Liver (tissue), 9 donors: ENCODE measurements around the gene NLRP6. TPM values are rescaled to one million over a fixed set of nuclear protein-coding genes. Genes with fewer than 3 reads are reported as not detected.

Experiments used
- DNase-seq: peaks from one replicate; pipeline ENCODE4 v3.0.0-alpha.2; 2017; ENCODE audit warnings: low spot score
- H3K27ac ChIP-seq, 2 donors: one replicate each; pipeline ENCODE4 v1.7.0; 2013; ENCODE audit warnings: inconsistent platforms in 2 of 2, low read length in 2 of 2, control low read depth in 1 of 2, low read depth in 1 of 2, mild to moderate bottlenecking in 1 of 2
- H3K27me3 ChIP-seq, 4 donors: one replicate each; pipeline versions ENCODE4 v1.6.1 to v1.7.0; 2013; ENCODE audit warnings: low read length in 3 of 4, inconsistent platforms in 1 of 4, mild to moderate bottlenecking in 1 of 4, moderate library complexity in 1 of 4; ENCODE audit not compliant: control insufficient read depth in 4 of 4, insufficient read depth in 4 of 4
- H3K36me3 ChIP-seq, 4 donors: one replicate each; pipeline versions ENCODE4 v1.6.1 to v1.7.0; 2013; ENCODE audit warnings: low read length in 3 of 4, mild to moderate bottlenecking in 3 of 4, low read depth in 1 of 4, moderate library complexity in 1 of 4; ENCODE audit not compliant: control insufficient read depth in 4 of 4, insufficient read depth in 3 of 4
- H3K4me1 ChIP-seq, 4 donors: one replicate each; pipeline versions ENCODE4 v1.6.1 to v1.7.0; 2013; ENCODE audit warnings: low read length in 3 of 4, mild to moderate bottlenecking in 3 of 4, moderate library complexity in 1 of 4; ENCODE audit not compliant: control insufficient read depth in 4 of 4, insufficient read depth in 4 of 4
- H3K4me3 ChIP-seq, 3 donors: one replicate each; pipeline versions ENCODE4 v1.6.1 to v1.7.0; 2013; ENCODE audit warnings: low read length in 3 of 3, control low read depth in 1 of 3, low read depth in 1 of 3, mild to moderate bottlenecking in 1 of 3
- H3K9ac ChIP-seq, 2 donors: one replicate each; pipeline ENCODE4 v1.7.0; 2013; ENCODE audit warnings: low read length in 2 of 2, mild to moderate bottlenecking in 2 of 2, moderate library complexity in 2 of 2, control low read depth in 1 of 2, low read depth in 1 of 2
- H3K9me3 ChIP-seq, 4 donors: one replicate each; pipeline versions ENCODE4 v1.6.1 to v1.7.0; 2013; ENCODE audit warnings: low read length in 3 of 4; ENCODE audit not compliant: control insufficient read depth in 4 of 4
- ATF3 ChIP-seq: IDR thresholded peaks from 2 replicates; pipeline ENCODE4 v1.6.1; 2016; ENCODE audit warnings: antibody characterized with exemption
- CTCF ChIP-seq: fragments of 150-350 bp; IDR thresholded peaks from 2 replicates; pipeline ENCODE4 v1.5.1; 2017; ENCODE audit warnings: improper control_type of control experiment, low read depth, low read length; ENCODE audit not compliant: missing input control
- EGR1 ChIP-seq, 2 donors: IDR thresholded peaks; 2 replicates each; pipeline ENCODE4 v1.6.1; 2016 to 2018; ENCODE audit warnings: antibody characterized with exemption in 2 of 2, low read depth in 2 of 2
- FOXA1 ChIP-seq: IDR thresholded peaks from 2 replicates; pipeline ENCODE4 v1.6.1; 2016; ENCODE audit warnings: antibody characterized with exemption
- FOXA2 ChIP-seq: IDR thresholded peaks from 2 replicates; pipeline ENCODE4 v1.6.1; 2016; ENCODE audit warnings: antibody characterized with exemption
- GABPA ChIP-seq, 2 donors: IDR thresholded peaks in 1 of 2; conservative IDR thresholded peaks in 1 of 2; 2 replicates each; pipeline ENCODE4 v1.6.1; 2016; ENCODE audit warnings: antibody characterized with exemption in 2 of 2, mild to moderate bottlenecking in 1 of 2, moderate library complexity in 1 of 2
- HNF4A ChIP-seq, 2 donors: conservative IDR thresholded peaks; 2 replicates each; pipeline ENCODE4 v1.6.1; 2016; ENCODE audit warnings: antibody characterized with exemption in 2 of 2, mild to moderate bottlenecking in 2 of 2
- HNF4G ChIP-seq: IDR thresholded peaks from 2 replicates; pipeline ENCODE4 v1.6.1; 2016; ENCODE audit warnings: antibody characterized with exemption
- JUND ChIP-seq, 2 donors: IDR thresholded peaks; 2 replicates each; pipeline ENCODE4 v1.6.1; 2016; ENCODE audit warnings: antibody characterized with exemption in 2 of 2
- NR2F2 ChIP-seq: IDR thresholded peaks from 2 replicates; pipeline ENCODE4 v1.6.1; 2016; ENCODE audit warnings: antibody characterized with exemption
- RAD21 ChIP-seq, 2 donors: IDR thresholded peaks; 2 replicates each; pipeline ENCODE4 v1.6.1; 2016; ENCODE audit warnings: antibody characterized with exemption in 2 of 2, mild to moderate bottlenecking in 2 of 2
- REST ChIP-seq: IDR thresholded peaks from 2 replicates; pipeline ENCODE4 v1.6.1; 2016; ENCODE audit warnings: antibody characterized with exemption, mild to moderate bottlenecking
- RXRA ChIP-seq, 2 donors: IDR thresholded peaks; 2 replicates each; pipeline ENCODE4 v1.6.1; 2017 to 2018; ENCODE audit warnings: antibody characterized with exemption in 2 of 2, mild to moderate bottlenecking in 1 of 2
- SP1 ChIP-seq: IDR thresholded peaks from 2 replicates; pipeline ENCODE4 v1.6.1; 2018; ENCODE audit warnings: antibody characterized with exemption, mild to moderate bottlenecking
- TAF1 ChIP-seq: conservative IDR thresholded peaks from 2 replicates; pipeline ENCODE4 v1.6.1; 2016; ENCODE audit warnings: antibody characterized with exemption, mild to moderate bottlenecking
- YY1 ChIP-seq: IDR thresholded peaks from 2 replicates; pipeline ENCODE4 v1.6.1; 2016; ENCODE audit warnings: antibody characterized with exemption, mild to moderate bottlenecking
- WGBS: extraction: QIAGEN DNeasy Blood & Tissue Kit; methylation state at CpG from one replicate; pipeline ENCODE4 v1.1.7; 2013; 5-methylcytosine and 5-hydroxymethylcytosine counted together
- polyA plus RNA-seq, 2 donors: library from polyadenylated mRNA; stranded (reverse) in 1 of 2; unstranded in 1 of 2; fragments of 200-250 nt in 1 of 2; fragments of >200 nt in 1 of 2; fragmentation: Nextera tagmentation in 1 of 2; extraction: Ambion mirVana in 1 of 2; gene quantifications; one replicate each; pipeline versions ENCODE4 v1.2.1 to v1.2.3, GENCODE V29; 2013 to 2015
- total RNA-seq, 2 donors: library from RNA; depleted of rRNA; stranded (reverse); fragments of >200 nt; gene quantifications; one replicate each; pipeline ENCODE4 v1.2.3, GENCODE V29; 2014
- TF ChIP-seq, protein P1 (sequence below): IDR thresholded peaks from 2 replicates; pipeline ENCODE4 v1.6.1; 2016; ENCODE audit warnings: antibody characterized with exemption
- TF ChIP-seq, protein P2 (sequence below): IDR thresholded peaks from 2 replicates; pipeline ENCODE4 v1.6.1; 2016; ENCODE audit warnings: antibody characterized with exemption
- donor health status: healthy.
- donor health status: healthy.
- donor health status: healthy.
- donor health status: healthy.
- donor health status: healthy.

The NLRP6 gene
- total and polyA plus RNA-seq, 4 donors, result 0.05 to 5.7 (median 0.97) TPM

DNA sequence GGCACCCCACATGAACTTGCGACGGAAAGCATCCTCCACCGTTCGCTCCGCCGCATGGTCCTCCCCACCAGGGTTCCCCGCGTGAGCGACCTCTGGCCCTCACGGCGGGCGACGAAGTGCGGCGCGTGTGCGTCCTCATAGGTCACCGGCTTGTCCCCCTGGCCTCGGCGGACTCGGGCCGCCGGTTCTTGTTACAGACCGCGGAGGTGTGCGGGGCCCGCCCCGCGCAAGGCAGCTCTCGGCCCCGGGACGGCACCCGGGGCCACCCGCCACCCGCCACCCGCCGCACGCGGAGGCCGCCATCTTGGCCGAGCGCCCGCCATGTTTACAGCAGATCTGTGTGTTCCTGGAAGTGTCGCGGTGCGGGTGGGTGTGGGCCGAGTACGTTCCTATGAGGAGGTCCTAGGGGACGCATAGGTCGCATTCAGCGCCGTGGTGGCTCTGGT is 25.9 kb downstream of the NLRP6 start:
- no peaks in the 10 kb centered on the region for H3K36me3 ChIP-seq
- H3K4me3 ChIP-seq, result no peak overlapping the region
- TF ChIP-seq FOXA1 (no peak), HNF4G (no peak), HNF4A (conservative IDR thresholded peaks at IDR 0.05) (no peak), TAF1 (no peak), RXRA (IDR thresholded peaks at IDR 0.05) (no peak)
- 80% methylated on average over 52 of the region's 52 CpGs for WGBS
- H3K4me1 ChIP-seq, result peaks cover 2 to 10% (median 5%) of the 10 kb centered on the region in 4 donors
- H3K9me3 ChIP-seq, result no peaks in the 10 kb centered on the region
- H3K9ac ChIP-seq, result no peak overlapping the region
- H3K27me3 ChIP-seq, result no peaks in the 10 kb centered on the region
- no peak overlapping the region for H3K27ac ChIP-seq
- no peak for DNase-seq

GRCh38 chr11:304915-305843 is 27.0 kb downstream of the NLRP6 start:
- no peaks in the 10 kb centered on the region for H3K27me3 ChIP-seq
- TF ChIP-seq SP1 (peak; percentile 31), HNF4G (no peak), YY1 (no peak), REST (no peak), NR2F2 (no peak), RAD21 (IDR thresholded peaks at IDR 0.05) (peak; percentile 83 to 84), GABPA (IDR thresholded peaks at IDR 0.05 in 1 of 2, conservative IDR thresholded peaks at IDR 0.05 in 1 of 2) (no peak), RXRA (IDR thresholded peaks at IDR 0.05) (peak in 1 of 2 donors; percentile 11), ATF3 (no peak), HNF4A (conservative IDR thresholded peaks at IDR 0.05) (no peak), TAF1 (no peak), FOXA1 (no peak), JUND (IDR thresholded peaks at IDR 0.05) (no peak), FOXA2 (no peak), EGR1 (IDR thresholded peaks at IDR 0.05; ENCODE audit: low read depth in 2 of 2) (no peak), CTCF (peak; percentile 84)
- TF ChIP-seq, protein P1, sequence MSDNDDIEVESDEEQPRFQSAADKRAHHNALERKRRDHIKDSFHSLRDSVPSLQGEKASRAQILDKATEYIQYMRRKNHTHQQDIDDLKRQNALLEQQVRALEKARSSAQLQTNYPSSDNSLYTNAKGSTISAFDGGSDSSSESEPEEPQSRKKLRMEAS, result no peak
- TF ChIP-seq, protein P2, sequence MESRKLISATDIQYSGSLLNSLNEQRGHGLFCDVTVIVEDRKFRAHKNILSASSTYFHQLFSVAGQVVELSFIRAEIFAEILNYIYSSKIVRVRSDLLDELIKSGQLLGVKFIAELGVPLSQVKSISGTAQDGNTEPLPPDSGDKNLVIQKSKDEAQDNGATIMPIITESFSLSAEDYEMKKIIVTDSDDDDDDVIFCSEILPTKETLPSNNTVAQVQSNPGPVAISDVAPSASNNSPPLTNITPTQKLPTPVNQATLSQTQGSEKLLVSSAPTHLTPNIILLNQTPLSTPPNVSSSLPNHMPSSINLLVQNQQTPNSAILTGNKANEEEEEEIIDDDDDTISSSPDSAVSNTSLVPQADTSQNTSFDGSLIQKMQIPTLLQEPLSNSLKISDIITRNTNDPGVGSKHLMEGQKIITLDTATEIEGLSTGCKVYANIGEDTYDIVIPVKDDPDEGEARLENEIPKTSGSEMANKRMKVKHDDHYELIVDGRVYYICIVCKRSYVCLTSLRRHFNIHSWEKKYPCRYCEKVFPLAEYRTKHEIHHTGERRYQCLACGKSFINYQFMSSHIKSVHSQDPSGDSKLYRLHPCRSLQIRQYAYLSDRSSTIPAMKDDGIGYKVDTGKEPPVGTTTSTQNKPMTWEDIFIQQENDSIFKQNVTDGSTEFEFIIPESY, result no peak
- WGBS, result 33% methylated on average over 19 of the region's 19 CpGs
- H3K9ac ChIP-seq, result no peak overlapping the region
- H3K4me1 ChIP-seq, result peaks cover 3 to 15% (median 9%) of the 10 kb centered on the region in 4 donors
- H3K36me3 ChIP-seq, result no peaks in the 10 kb centered on the region
- H3K9me3 ChIP-seq, result no peaks in the 10 kb centered on the region
- DNase-seq, result no peak
- H3K4me3 ChIP-seq, result no peak overlapping the region
- H3K27ac ChIP-seq, result no peak overlapping the region
